HG03103 (cell line): ENCODE data around the gene MPC2.
"Not testable (repeated sequence)": the region's sequence is repeated elsewhere in the genome, so short reads cannot be mapped to it uniquely, and the experiment has no call there.

Experiments used
- ATAC-seq: cut with Tn5 transposase; IDR thresholded peaks from one replicate; pipeline ENCODE4 v1.9.1; 2021; ENCODE audit warnings: low read depth; ENCODE audit not compliant: unreplicated experiment

Gene MPC2

DNA sequence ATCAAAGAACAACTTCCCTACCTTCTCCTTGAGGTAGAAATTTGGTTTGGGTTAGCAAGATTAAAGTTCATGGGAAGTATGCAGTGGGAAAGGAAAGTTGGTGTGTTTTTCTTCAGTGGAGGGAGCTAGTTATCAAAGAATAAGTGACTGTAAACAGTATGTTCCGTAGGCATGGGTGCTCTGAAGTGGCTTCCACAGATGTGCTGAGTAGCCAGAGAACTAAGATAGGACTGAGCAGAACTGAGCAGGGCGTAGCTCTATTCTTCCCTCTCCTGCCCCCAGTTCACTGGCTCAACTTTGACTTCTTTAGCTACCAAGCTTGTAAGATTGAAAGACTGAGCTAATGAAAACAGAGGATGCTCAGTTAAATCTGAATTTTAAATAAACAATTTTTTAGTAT, 26.3 kb downstream of the MPC2 start:
- ATAC-seq = no peak

DNA sequence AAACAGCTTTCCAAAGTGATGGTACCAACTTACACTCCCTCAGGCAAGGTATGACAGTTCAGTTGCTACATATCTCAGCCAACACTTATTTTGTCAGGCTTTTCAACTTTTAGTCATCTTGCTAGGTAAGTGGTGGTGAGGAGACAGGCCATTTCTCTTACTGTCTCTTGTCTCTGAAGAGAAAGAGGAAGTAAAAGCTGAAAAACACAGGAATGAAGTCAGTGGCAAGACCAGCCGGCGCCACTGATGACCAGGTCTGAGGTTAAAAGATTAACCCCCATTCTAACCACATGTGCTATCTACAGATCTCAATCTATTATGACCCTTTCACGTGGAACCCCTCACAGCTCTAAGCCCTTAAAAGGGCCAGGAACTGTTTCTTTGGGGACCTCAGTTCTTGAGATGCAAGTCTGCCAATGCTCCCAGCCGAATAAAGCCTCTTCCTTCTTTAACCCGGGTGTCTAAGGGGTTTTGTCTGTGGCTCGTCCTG, 27.1 kb downstream of the MPC2 start:
- no peak for ATAC-seq

DNA sequence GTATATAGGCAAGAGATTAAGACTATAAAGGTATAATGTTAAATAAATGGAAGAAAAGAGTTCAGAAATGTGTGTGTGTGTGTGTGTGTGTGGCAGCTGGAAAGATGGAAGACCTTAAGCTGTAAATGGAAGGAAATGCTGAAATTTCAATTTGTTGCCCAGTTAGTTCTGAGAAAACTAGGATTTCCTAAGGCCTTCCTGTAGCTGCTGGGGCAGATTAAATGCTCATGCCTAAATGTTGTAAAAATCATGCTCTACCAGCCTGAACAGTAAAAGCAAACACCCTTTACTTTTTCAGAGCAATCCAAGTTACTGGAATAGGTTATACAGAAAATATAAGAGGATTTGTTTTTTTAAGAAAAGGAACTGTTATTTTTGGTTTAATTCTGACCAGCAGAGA, 31.2 kb downstream of the MPC2 start:
- ATAC-seq = no peak

DNA sequence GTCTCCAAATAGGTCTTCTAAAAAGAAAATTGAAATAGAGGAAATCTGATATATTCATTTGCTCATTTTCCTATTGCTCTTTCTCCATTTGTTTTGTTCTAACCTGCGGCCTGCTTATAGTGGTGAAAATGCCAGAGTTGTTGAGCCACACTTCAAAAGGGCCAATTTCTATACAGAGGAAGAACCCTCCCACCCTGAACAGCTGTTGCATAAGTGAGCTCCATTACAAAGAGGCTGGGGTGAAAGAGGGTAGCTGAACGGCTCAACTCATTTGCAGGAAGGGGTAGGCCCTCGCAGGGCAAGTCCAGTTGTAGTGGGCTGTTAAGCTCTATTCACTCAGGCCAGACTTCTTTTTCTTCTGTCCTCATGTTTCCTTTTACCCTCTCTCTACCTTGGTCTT, 31.7 kb downstream of the MPC2 start:
- ATAC-seq = no peak

DNA sequence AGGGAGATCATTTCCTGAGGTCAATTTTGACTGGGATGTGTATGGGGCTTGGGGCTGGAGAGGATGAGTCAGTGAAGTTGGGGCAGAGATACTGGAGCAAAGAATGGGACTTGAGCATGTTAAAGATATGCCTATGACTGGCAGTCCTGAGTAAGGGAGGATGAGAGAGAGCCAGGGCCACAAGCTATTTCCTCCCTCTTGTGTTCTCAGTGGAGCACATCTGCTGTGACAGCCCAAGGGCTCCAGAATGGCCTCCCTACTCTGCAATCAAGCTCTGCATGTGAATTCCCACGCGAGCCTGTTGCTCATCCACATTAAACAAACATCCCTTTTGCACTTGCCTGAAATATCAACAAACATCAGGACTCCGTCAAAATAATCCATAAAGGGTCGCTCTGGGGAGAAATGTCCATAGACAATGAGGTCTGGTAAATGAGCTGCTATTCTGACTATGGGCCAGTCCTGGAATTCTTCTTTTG, 32.2 kb downstream of the MPC2 start:
- no peak for ATAC-seq

DNA sequence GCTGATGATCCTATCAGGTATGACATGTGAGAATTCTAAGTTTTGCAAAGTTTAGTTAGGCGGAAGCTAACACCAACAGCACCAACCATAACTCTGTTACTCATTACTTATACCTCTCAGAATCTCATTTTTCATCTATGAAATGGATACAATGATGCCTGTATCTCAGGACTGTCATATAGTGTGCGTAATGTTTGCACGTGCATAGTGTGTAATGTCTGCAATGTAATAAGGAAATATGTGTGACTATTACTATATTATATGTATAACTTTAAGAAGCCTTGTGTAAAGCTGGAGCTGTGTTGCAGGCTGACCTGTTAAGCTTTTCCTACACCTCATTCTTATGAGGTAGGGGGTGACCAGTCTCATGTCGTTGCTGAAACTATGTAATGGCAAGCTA, 36.0 kb downstream of the MPC2 start:
- ATAC-seq = no peak

DNA sequence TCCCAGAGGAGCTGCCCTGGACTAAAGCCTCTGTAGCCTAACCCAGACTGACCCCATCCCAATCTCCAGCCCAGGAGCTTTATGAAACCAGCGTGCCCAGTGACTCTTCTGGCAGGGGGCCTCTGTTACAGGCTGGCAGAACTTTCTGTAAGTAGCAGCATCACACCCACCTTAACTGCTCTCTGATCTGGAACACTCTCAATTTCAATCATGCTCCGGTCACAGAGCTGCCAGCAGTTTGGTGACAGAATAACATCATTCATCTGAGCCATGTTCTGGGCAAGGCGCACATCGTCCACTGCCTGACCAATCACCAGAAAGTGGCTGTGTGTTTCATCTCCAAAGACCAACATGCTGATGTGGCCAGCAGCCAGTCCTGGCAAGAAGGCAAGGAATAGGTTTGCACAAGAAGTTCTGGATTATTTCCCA, 37.6 kb downstream of the MPC2 start:
- peak; percentile 88 for ATAC-seq

DNA sequence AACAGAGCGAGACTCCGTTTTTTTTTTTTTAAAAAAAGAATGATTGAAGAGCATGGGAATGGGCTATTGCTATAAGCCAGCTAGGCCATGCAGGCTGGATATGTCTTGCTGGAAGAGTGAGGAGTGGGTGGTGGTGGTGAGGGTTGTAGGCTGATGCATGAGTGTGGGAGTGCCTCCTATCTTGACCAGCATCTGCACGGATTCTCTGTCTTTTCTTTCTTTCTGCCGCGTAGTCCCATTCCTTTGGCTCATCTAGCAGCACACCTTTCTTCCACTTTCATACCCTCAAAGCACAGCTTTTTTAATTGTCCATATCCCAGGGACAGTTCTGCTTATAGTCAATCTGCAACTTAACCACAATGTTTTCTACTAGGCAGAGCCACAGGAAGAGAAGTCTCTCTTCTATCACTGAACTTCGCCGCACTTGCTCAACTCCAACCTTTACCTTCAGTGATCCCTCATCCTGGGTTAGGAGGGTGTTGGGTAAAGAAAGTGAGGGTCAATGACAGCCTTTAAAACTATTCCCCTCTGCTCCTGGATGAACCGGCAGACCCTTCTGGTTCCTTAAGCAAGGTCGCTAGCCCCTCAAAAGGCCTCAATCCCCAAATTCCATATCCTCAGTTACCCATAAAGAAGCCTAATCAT, 38.2 kb downstream of the MPC2 start:
- no peak for ATAC-seq

DNA sequence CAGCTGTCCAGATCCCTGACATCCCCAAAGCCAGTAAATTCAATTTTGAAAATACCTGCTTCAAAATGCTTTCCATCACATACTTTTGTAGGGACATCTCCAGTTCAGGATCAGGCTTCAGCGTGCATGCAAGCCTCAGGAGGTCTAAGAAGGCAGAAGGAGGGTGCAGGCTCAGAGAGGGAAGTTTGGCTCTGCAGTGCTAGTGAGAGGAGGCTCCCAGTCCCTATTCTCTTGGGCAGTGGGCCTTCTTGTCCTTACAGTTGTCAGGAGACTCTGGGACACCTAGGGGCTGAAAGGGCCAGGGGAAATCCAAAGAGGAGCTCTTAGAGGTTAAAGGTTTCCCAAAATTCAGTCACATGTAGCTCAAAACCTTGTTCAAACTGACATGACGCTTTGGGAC, 43.1 kb downstream of the MPC2 start:
- ATAC-seq = no peak

DNA sequence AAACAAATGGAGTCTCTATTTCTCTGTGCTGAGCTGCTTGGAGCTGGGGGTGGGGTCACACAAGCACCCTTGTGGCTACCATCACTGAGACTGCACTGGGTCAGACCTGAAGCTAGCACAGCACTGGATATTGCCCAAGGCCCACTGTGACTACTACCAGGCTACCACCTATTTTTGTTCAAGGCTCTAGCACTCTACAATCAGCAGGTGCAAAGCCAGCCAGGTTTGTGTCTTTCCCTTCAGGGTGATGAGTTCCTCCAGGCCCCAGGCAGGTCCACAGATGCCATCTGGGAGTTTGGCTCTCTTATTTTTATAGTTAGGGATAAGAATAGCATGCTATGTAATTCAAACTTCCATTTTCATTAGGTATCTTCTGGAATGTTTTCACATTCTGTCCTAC, 46.5 kb downstream of the MPC2 start:
- no peak for ATAC-seq

DNA sequence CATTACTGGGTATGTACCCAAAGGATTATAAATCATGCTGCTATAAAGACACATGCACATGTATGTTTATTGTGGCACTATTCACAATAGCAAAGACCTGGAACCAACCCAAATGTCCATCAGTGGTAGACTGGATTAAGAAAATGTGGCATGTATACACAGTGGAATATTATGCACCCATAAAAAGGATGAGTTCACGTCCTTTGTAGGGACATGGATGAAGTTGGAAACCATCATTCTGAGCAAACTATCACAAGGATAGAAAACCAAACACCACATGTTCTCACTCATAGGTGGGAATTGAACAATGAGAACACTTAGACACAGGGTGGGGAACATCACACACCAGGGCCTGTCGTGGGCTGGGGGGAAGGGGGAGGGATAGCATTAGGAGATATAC, 49.7 kb downstream of the MPC2 start:
- not testable (repeated sequence) for ATAC-seq

DNA sequence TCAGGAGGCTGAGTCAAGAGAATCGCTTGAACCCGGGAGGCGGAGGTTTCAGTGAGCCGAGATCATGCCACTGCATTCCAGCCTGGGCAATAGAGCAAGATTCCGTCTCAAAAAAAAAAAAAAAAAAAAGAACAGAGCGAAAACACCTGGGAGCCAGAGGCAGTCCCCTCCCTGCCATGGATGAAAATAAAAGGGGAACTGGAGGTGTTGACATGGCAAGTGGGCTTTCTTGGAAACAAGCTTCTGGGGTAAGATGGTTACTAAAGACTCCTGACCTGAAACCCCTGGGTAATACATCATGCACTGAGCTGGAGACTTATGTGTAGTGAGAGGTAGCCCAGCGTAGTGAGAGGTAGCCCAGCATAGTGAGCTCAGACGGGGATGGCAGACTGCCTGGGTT, 54.5 kb downstream of the MPC2 start:
- no peak for ATAC-seq

DNA sequence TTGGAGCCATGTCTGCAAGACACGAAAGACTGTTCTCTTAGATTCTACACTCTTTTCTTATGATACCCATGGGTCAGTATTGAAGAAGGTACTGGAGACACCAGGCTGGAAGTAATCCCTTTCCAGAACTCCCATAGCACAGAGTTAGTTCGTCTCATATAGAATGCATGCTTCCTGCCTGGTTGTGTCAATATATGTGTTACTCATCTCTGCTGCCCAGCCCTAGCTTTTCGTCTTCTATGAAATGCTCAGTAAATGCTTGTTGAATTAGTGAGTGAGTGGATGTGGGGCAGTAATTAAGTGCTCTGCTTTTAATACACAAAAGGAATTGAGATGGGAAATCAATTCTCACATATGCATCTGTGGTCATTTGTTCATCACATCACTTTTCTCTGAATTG, 55.1 kb downstream of the MPC2 start:
- ATAC-seq = no peak

DNA sequence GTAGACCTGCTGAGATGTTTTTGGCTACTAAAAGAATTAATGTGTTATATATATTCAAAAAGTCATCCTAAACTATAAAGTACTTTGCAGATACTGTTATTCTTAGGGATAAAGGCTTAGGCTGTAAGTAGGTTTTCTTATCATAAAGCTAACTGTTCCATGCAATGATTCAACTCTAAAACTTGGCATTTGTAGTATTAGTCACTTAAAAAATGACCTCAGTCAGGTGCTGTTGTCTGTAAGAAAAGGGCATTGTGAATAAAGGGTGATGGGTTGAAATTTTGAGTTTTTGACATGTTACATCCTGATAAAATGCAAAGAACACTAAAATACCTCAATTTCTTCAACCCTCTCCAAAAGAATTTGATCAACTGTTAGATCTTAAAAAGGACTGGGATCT, 55.8 kb downstream of the MPC2 start:
- no peak for ATAC-seq

DNA sequence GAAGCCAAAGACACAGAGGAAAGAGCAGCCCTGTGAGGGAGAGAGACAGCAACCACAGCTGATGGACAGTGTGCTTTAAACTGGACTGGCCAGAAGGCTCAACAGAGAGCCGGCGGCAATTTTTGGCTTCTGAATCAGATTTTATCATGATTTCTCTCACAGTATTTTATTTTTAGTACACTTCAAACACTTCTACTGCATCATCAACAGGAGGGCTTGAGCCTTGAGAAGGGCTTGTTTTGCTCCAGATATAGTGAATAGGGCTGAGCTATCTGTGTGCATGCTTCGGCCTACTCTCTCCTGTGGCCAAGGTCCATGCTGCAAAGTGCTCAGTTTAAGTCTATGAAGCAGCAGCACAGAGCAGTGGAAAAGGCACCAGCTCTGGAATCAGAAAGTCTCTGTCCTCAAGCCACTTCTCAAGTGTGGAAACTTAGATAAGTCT, 56.3 kb downstream of the MPC2 start:
- ATAC-seq = no peak

DNA sequence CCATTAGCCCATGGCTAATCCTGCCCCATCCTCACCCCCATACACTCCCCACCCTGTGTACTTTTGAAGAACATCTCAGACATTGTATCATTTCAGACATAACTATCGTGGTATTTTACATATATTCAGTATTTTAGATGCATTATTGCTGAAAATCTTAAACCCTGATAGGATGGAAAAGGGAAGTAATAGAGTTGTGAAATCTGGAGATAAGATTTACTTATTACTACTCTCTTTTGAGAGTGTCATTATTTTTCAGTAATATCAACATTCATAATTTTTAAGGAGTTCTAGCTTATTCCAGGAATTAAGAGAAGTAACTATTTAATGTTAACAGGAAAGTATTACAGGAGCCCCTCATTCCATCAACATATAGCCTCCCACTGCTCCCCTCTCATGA, 57.4 kb downstream of the MPC2 start:
- ATAC-seq = no peak

DNA sequence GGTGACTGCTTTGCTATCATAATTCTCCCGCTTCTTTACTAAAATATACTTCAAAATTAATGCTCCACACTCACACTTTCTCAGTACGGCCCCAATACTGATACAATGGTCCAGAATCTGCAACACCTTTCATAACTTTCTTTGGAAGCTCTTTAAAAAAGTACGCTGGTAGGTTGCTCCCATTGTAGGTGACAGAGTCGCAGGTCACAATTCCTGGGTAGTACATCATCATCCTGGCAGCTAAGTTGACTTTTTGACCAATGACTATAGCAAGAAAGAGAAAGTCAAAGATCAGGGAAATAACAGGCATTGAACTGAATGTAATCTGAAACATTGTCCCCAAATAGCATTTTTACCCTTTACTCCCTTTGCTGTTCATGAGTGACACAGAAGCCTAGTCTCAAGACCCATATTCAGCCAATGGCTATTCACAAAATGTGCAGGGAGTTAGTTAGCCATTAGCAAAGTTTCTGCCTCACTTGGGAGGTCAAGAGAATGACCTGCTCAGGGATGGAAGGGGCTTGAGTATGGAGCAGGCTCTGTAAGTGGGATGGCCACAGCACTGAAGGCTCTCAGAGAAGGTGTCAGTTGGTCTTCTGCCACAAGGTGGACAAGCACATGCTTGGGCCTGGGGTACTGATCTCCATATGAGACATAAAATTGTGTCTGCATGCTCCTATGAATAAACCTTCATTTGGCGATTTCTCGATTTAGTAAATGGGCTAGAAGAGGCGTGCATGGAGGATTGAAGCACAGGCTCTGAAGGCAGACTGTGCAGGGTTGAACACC, 58.3 kb downstream of the MPC2 start:
- ATAC-seq = no peak

DNA sequence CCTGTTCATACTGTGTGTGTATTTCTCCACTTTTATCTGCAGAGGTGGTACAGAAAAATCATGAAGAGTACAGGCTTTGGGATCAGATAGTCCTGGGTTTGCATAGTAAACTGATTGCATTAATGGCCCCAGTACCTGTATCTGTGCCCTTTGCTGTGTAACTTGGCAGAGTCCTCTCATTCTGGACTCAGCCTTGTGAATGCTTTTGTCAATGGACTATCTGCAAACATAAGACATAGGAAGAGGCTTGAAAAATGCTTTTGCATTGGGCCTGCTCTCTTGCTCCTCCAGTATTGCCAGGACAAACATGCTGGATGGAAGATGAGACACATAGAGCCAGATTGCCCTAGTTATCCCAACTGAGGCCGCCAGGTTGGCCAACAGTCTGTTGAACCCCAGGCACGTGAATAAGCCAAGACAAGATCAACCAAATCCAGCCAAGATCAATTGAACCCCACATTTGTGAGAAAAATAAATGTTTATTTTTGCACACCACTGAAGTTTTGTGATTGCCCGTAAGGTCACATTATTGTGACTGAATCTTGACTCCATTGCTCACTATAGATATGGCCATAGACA, 60.2 kb downstream of the MPC2 start:
- ATAC-seq = no peak

DNA sequence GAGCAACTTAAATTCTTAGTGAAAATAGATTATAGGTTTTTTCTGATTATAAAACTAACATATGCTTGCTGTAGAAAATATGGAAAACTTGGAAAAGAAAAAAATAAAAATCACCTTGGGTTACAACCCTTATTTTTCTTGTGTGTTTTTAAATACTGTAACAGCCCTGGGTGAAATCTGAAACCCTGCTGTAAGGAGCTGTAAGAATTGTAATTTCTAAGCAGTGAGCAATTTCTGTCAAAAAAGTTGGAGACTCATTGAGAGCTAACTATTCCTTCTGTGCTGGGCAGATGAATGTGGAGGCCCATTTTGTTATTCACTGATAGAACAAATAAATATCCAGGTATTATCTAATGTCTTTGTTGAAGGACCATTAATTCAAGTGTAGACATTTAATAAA, 65.5 kb downstream of the MPC2 start:
- no peak for ATAC-seq

DNA sequence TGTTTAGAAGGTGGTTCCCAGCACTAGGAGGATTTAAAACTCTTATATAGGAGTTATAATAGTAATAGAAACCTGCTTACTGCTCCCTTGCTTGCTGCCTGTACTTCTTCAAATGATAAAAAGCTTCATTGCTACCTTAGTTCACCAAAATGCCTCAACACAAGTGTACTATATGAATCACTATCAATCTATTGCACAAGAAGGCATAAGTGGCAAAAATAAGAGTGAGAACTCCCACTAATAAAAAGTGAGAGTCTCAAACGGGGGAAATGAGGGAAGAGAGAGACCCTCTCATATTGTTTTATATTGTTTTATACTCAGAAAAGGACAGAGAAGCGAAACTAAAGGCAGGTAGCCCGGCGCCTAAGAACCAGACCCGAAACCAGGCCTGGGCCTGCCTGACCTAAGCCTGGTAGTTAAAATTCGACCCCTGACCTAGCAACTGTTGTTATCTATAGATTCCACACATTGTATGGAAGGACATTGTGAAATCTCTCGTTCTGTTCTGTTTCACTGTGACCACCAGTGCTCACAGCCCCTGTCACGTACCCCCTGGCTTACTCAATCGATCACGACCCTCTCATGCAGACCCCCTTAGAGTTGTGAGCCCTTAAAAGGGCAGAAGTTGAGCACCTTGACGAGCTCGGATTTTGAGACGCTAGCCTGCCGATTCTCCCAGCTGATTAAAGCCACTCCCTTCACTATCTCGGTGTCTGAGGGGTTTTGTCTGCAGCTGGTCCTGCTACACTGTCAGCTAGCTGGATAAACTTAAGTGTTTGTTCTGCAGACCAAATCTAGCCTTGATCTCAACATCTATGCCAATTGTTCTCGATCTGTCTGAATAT, 67.5 kb downstream of the MPC2 start:
- ATAC-seq = not testable (repeated sequence)
